ENCODE measurements around the gene DOK6. TPM values are rescaled to one million over a fixed set of nuclear protein-coding genes. Genes with fewer than 3 reads are reported as not detected.

Gene DOK6
- total RNA-seq, 1 donor from 2014 or later, result 0.20 TPM

- no peak for DNase-seq (ENCODE audit: low read depth in 2 of 2)
Observed at GRCh38 chr18:69734536-69734935, 333.8 kb downstream of the DOK6 start.

DNA sequence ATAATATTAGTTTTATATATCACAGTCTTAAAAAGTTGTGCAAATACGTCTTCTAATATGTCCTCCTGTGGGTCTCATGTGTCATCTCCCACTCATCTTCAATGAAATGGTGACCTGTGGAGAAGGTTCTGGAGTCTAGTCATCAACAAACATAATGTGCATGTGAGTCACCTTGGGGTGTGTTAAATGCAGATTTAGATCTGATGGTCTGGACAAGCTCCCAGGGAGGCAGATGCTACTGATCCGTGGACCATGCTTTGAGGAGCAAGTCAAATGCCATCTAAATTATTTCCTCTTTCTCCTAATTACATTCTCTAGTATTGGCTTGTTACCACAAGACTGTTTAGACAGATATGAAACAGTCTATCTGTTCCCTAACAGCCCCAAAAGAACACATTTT, 336.0 kb downstream of the DOK6 start:
- no peak for DNase-seq (ENCODE audit: low read depth in 2 of 2)

DNA sequence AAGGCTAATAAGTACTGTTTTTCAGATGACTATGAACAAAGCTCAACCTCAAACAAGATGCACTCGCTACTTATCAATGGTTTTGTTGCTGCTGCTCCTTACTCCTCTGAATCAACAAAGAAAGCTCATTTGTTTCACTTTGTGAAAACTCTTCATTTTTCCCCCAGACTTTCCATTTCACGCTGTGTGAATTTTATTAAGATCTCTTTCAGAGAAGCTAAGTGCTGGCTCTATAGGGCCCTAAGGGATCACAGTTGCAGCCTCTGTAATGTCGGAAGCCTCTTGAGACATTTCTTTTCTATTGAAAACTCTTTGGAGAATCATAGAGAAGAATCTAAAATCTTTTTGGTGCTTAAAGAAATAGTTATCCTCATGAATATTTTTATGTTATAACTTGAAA, 337.2 kb downstream of the DOK6 start:
- no peak for DNase-seq (ENCODE audit: low read depth in 2 of 2)

GRCh38 chr18:69747388-69747787, 346.7 kb downstream of the DOK6 start:
- no peak for DNase-seq (ENCODE audit: low read depth in 2 of 2)

DNA sequence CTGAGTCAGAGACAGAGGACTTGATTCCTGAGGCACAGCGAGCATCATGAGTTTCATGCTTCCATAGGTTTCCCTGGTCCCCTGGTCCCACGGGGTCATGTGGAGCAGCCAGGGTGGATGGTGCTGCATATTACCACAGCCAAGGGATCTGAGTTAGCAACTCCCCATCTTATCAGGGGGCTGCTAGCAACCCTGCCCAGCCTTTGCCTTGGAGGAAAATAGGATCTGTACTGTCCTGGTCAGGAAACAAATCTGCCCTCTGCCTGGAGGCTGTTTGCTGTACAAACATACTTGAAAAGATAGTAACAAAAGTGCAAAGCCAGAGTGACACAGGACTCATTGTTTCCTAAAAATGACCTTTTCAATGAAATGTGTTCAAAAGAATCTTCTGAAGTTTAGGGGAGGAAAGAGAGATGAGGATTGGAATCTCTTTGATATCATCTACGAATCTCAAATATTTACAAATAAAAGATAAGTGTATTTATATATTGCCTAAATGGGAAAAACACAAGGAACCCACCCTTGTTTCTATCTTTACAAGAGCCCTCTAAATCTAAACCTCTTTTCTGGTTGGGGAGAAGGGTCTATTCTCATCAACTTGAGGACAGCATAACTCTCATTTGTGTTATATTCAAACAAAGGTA, 352.2 kb downstream of the DOK6 start:
- no peak for DNase-seq (ENCODE audit: low read depth in 2 of 2)

- DNase-seq (ENCODE audit: low read depth in 2 of 2), result no peak
Observed at GRCh38 chr18:69754108-69754507, 353.4 kb downstream of the DOK6 start.

DNA sequence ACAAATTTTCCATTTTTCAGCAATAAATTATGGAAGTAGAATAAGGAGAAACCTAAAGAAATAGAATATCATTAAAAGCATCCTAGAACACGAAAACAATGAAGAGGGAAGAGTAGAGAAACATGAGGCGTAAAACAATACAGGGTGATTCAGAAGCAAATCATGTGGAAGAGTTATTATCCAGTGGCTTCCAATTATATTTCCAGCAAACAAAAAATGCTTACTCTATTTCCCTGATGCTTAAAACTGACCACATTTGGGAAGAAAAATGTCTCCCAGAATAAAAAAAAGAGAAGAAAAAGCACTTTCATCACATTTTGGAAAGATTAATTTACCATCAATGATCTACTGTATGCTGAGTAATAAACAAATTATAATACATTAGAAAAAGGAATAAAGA, 354.4 kb downstream of the DOK6 start:
- no peak for DNase-seq (ENCODE audit: low read depth in 2 of 2)

DNA sequence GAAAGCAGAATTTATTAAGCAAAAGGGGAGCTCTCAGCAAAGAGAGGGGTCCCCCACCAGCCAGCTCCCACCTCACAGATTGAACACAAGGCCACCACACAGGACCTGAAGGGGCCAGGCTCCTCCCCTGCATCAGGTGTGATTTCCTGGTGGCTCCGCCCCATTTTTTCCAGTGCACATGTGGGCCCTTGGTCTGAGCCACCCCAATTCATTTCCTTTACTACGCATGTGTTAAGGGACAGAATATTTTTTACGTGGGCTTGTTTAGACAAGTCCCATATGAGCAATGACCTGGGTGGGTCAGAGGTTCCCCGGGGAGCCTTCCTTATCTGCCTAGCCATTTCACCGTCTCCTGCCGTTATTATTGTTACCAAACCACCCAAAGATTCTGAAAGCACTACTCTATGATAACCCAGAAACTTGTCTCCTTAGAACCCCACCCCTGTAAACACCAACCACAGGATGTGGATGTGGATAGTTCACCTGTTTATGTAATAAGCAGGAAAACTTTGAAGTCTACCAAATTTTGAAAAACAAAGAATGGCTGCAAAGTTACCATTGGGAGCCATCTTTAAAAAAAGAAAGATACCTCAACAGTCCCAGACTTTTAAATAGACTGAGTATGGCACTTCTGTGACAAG, 355.3 kb downstream of the DOK6 start:
- no peak for DNase-seq (ENCODE audit: low read depth in 2 of 2)

GRCh38 chr18:69757733-69758132, 357.0 kb downstream of the DOK6 start:
- DNase-seq (ENCODE audit: low read depth in 2 of 2), result no peak

DNA sequence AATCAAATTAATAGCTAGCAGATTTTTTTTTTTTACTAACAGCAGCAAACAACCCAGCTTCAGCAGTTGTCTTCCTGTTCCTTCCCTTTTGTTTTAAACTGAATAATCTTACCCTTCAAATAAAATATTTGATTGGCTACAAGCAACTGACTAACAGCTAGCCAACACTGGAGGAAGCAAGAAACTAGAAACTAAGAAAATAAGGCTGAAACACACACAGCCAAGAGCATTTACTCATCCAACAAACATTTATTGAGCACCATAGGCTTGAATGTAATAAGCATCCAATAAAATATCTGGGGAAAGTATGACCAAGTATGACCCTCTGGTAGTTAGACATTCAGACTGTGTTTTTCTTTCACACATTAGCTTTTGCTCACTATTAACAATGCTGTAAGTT, 357.8 kb downstream of the DOK6 start:
- DNase-seq (ENCODE audit: low read depth in 2 of 2), result no peak

DNA sequence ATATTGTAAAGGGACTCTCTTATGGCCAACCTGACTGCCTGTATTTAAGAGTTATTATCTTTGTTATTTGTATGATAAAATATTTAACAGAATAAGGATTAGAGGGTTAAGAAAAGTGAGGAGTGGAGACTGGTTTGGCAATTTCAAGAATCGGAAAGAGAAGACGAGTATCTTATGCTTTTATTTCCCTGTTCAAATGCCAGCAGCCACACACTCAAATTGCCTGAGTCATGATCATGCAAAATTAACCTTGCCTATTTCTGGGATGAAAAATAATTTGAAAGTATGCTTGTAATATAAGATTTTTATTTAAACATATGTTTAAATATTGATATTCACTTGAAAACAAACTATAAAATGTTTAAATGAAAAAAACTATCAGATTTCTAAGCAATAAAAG, 358.4 kb downstream of the DOK6 start:
- DNase-seq (ENCODE audit: low read depth in 2 of 2), result no peak

DNA sequence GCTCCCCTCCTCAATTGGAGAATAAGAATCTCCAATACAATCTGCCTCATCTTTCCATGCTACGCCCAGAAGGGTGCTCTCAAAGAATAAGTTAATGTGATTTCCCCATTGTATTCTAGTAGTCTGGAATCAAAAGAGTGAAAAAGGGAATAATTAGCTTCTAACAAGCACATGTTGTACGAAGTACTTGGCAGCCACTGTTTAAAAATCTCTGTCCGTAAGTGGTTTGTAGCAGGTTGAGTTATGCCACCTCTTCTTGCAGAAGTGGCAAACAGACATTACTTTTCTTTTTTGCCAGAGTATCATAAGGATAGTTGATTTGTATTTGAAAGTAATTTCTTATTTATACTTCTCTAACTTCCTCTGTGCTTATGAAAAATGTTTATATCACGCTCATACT, 362.3 kb downstream of the DOK6 start:
- no peak for DNase-seq (ENCODE audit: low read depth in 2 of 2)

DNA sequence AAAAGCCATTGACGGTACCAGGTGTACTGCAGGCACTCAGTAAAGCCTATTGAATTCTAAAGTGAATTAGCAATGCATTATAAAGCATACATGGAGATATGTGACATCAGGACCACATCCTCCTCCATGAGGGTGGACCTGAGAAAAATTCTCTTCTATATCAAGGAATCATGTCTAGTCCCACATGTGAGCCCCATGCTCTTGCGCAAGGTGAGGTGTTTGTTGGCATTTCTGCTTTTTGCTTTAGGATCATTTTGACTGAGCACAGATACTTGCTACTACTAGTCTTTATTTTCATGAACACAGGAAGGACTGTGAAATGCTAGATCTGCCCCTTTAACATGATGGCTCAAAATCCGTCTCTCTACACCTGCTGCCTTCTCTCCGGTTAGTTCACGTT, 363.1 kb downstream of the DOK6 start:
- no peak for DNase-seq (ENCODE audit: low read depth in 2 of 2)

DNA sequence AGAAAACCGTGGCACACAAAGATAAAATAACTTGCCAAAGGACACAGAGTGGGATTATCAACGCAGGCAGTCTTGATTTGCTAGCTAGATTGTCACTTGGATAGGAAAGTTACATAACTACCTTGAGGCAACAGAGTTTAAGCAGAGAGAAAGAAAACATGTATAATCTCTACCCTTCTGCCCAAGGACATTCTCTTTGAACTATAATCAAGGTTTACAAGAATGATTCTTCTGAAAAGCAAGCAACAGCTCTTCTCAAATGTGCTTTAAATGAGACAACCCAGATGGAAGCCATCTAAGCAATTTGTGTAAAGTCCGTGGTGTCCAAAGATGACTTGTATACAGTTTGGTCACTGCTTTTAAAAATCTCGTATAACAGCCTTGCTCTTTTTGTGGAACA, 369.6 kb downstream of the DOK6 start:
- no peak for DNase-seq (ENCODE audit: low read depth in 2 of 2)

- DNase-seq (ENCODE audit: low read depth in 2 of 2), result no peak
Observed at GRCh38 chr18:69774831-69775230, 374.1 kb downstream of the DOK6 start.

- DNase-seq (ENCODE audit: low read depth in 2 of 2), result no peak
Observed at GRCh38 chr18:69777248-69777647, 376.6 kb downstream of the DOK6 start.

- DNase-seq (ENCODE audit: low read depth in 2 of 2), result no peak
Observed at GRCh38 chr18:69778680-69779079, 378.0 kb downstream of the DOK6 start.

- no peak for DNase-seq (ENCODE audit: low read depth in 2 of 2)
Observed at GRCh38 chr18:69780851-69781250, 380.2 kb downstream of the DOK6 start.

DNA sequence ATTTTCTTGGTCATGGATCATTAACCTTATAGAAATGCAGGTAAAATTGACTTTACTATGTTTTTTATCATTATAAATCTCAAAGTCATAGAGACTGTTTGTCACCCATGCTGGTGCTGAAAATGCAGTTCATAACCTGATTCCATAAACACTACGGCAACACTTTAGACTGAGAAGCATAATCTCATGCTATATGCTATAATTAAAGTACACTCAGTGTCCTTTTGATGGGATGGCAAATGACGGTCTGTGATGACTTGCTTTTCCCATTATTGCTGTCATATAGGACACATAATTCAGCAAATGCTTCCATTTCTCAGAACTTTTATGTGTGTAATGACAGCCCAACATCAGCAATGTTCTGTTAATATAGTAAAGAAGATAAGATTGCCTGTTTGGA, 384.1 kb downstream of the DOK6 start:
- no peak for DNase-seq (ENCODE audit: low read depth in 2 of 2)

- DNase-seq (ENCODE audit: low read depth in 2 of 2), result no peak
Observed at GRCh38 chr18:69785466-69785865, 384.8 kb downstream of the DOK6 start.

DNA sequence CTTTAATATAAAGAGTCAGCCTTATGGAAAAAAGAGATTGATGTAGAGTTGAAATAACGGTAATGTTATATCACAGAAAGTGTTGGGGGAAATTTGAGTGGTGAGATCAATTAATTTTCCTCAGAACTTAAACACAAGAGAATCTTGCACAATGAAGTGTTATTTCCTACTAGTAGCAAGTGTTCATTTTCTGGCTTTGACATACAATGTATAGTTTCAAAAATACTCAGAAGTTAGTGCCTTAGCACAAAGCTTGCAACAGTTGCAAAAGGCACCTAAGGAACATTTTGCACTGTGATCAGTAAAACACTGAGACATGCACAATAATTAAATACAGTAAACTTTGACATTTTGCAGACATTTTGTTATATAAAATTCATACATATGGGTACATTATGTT, 385.7 kb downstream of the DOK6 start:
- no peak for DNase-seq (ENCODE audit: low read depth in 2 of 2)

DNA sequence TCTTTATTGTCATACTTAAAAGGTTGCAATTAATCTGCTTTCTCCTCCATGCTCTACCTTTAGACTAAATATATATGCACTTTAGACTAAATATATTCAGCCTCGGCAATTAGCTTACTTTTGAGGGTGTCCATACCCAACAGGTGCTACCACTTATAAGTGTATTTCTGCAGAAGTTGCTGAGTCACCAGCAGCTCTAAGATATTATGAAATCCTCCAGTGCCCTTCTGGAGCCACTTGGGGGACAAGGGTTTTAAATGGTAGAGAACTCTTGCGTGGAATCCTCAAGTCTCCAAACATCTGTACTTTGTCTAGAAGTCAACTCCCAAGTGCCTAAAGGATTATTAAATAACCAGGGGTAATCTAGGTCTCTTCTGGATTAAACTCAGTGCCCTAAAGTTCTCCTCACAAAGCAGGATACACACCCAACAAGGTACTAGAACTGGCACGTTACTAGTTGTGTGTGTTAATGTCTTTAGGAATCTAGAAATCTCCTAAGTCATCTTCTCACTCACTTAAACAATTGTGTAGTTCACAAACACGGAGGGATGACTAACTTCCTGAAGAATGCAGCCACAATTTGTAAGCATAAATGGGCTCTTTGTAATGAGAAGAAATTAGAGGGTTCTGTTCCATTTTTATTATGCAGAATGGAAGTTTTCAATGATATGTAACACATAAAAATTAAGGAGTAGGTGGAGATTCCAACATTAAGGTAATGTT, 387.3 kb downstream of the DOK6 start:
- DNase-seq (ENCODE audit: low read depth in 2 of 2), result peak in 1 of 2 donors; percentile 54

GRCh38 chr18:69789794-69790193, 389.1 kb downstream of the DOK6 start:
- no peak for DNase-seq (ENCODE audit: low read depth in 2 of 2)
